Astrocyte of the spinal cord (primary cell): ENCODE measurements around the gene RIMBP2.

Experiments used
- DNase-seq: peaks from one replicate; pipeline ENCODE4 v3.0.0; 2011; ENCODE audit warnings: low read depth, low spot score
- H3K4me3 ChIP-seq: 2 replicates; pipeline ENCODE4 v1.5.1; 2011; ENCODE audit warnings: low read depth, mild to moderate bottlenecking, low read length, moderate library complexity
- in situ Hi-C: cut with HindIII; loops from 2 replicates; pipeline ENCODE4 v1.10.0; 2017; ENCODE audit warnings: low sequenced_read_pairs
- TF ChIP-seq, protein P1 (sequence below): IDR thresholded peaks from 2 replicates; pipeline ENCODE4 v1.5.1; 2012; ENCODE audit warnings: low read depth, mild to moderate bottlenecking, low read length, inconsistent platforms

The RIMBP2 gene

DNA sequence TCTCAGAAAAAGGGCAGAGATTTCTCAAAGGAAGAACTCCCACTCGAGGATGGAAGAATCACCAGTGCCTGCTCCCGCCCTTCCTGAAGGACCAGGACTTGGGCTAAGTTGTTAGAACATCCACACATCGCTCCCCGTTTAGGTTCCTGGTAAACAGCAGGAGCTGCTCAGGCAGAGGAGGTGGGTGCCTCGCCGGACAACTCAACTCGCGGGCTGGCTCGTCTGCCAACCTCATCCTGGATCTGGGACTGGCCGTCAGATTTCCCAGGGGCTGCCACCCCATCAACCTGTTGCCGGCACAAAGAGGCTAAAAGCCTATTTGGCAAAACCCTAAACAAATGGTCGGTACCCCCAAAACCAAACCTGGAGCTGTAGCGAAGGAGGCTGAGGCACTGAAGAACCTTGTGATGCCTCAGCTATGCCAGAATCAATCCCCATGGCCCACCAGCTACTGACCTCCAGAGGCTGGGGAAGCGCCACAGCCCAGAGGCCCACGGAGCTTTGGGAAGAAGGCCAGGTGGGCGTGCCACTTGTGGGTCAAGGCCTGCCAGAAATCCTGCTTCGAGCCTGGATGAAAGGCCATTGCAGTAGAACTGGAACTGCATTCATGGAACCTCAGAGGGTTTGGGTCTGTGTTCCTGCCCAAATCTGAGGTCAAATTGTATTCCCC is 42.9 kb downstream of the RIMBP2 start:
- in situ Hi-C loops: no loop called here
- DNase-seq: no peak

DNA sequence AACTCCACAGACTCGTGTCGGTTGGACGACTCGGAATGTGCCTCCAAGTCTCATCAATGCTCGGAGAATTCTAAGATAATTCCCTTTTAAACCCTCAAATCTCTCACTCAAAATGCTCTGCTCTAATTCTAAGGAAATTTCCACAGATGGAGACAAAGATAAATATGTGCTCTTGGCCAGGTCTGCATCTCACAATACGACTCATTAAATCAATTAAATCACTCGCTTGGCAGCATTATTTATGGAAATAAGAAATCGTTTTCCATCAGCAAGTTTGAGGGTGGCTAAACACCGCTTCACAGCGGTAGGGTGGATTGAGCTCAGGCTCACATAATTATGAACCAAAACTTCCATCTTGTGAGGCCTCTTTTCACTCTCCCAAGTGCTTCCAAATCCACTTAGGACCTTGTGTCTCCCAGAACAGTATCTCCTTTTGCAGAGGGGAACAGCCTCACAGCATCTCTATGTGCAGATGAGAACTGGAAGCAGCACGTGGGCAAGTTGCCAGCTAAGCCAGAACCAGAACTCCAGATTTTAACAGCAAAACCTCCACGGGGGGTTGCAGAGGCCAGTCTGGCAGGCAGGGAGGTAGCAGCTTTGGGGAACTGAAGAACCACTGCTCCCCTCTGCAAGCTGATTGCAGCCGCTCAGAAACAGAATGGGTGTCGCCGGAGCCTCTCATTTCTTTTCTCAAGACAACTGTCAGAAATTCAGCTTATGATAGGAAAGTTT is 43.8 kb downstream of the RIMBP2 start:
- TF ChIP-seq, protein P1, sequence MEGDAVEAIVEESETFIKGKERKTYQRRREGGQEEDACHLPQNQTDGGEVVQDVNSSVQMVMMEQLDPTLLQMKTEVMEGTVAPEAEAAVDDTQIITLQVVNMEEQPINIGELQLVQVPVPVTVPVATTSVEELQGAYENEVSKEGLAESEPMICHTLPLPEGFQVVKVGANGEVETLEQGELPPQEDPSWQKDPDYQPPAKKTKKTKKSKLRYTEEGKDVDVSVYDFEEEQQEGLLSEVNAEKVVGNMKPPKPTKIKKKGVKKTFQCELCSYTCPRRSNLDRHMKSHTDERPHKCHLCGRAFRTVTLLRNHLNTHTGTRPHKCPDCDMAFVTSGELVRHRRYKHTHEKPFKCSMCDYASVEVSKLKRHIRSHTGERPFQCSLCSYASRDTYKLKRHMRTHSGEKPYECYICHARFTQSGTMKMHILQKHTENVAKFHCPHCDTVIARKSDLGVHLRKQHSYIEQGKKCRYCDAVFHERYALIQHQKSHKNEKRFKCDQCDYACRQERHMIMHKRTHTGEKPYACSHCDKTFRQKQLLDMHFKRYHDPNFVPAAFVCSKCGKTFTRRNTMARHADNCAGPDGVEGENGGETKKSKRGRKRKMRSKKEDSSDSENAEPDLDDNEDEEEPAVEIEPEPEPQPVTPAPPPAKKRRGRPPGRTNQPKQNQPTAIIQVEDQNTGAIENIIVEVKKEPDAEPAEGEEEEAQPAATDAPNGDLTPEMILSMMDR: no peak
- no peak overlapping the region for H3K4me3 ChIP-seq
- in situ Hi-C loops: no loop called here
- no peak for DNase-seq

More for the DNA sequence above, 42.9 kb downstream of the RIMBP2 start:
- TF ChIP-seq, protein P1: no peak
- H3K4me3 ChIP-seq: no peak overlapping the region

DNA sequence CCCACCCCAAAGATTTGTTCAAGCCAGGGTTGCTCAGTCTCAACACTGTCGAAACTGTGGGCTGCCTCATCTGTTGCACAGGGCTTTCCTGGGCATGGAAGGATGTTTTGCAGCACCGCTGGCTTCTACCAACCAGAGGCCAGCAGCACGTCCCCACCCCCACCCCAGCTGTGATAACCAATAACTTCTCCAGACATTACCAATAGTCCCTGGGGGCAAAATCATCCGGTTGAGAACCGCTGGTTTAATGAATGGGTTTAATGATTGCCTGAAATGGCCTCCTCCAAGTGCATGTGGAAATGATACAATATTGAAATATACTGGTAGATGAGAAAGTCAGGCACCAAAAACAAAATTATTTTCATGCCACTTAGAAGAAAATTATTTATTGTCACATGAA is 44.5 kb downstream of the RIMBP2 start:
- TF ChIP-seq, protein P1: no peak
- DNase-seq: no peak
- in situ Hi-C loops: no loop called here
- no peak overlapping the region for H3K4me3 ChIP-seq

DNA sequence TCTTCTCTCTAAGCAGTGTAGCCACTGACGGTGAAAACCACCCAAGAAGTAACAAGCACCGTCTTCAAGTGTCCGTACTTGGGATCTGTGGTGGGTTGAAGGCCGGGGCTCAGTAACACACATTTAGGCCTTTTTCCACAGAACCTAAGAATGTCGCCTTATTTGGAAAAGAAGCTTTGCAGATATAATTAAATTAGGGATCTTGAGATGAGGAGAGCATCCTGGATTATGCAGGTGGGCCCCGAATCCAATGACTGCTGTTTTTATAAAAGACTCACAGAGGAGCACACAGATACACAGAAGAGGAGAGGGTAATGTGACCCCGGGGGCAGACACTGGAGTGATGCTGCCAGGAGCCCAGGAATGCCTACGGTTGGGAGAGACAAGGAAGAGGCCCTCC is 46.3 kb downstream of the RIMBP2 start:
- TF ChIP-seq, protein P1: no peak
- no peak overlapping the region for H3K4me3 ChIP-seq
- in situ Hi-C loops: no loop called here

DNA sequence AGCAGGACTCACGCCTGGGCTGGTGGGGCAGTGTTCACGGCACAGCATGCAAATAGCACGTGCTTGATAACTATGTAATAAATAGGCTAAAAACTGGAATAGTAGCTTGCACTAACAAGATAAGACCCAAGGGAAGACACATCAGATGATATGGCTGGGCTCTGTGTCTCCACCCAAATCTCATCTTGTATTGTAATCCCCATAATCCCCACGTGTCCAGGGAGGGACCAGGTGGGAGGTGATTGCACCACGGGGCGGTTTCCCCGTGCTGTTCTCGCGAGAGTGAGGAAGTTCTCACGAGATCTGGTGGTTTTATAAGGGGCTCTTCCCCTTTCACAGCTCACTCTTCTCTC is 46.9 kb downstream of the RIMBP2 start:
- TF ChIP-seq, protein P1: no peak
- no peak for DNase-seq
- H3K4me3 ChIP-seq: no peak overlapping the region
- in situ Hi-C loops: no loop called here

More for the DNA sequence above, 46.3 kb downstream of the RIMBP2 start:
- DNase-seq: no peak

DNA sequence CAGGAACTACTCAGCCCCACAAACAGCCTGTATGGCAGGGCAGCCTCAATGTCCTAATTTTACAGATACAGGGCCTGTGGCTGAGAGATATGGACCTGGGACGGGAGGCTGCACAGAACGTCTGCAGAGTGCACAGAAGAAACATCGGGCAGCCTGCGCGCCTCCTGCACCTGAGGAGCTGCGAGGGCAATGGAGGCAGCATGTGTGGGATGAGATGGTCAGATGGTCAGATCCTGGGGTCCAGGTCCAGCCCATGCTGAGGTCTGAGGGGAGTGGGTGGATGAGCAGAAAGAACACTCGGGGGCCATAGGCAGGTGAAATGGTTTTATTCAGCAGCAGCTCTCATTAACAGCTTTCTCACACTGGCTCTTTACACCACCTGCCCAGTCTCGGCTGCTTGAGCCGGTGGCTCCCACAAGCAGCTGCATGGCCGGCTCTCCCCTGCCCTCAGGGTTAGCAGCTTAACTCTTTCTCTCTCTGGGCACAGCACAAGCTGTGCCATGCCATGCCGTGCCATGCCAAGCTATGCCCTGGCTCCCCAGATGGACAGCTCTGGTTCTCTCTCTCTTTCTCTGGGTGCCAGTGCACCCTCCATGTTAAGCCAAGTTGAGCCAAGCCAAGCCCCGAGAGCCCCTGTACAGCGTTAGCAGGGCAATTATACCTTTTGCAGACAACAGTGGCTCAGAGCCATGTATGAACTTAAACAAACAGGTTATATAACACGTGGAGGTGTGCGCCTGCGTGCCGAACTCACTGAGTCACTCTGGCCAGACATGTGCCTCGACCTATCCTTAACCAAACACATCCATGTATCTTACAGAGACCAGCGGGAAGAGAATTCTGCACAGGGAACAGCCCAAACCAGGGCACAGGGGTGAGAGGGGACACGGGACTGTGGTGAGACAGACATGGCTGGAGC is 47.6 kb downstream of the RIMBP2 start:
- no peak overlapping the region for H3K4me3 ChIP-seq
- in situ Hi-C loops: no loop called here
- no peak for DNase-seq
- TF ChIP-seq, protein P1: no peak
